ENCODE results near the gene IL17RB.

DNA sequence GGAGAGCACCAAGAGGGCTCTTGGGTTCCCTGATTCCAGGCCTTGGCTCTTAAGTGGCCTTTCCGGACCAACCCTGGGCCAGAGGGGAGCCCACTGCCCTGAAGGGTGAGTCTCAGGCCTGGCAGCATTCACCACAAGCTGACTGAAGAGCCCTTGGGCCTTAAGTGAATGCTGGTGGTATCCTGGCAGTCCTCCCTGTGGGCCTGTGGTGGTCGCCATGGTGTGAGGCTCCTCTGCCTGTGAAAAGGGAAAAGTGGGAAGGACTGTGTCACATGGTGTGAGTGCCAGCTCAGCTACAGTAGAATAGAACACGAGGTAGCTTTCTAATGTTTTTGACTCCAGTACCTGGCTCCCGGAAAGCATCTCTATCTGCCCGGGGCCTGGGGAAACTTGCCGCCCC, 15.4 kb upstream of the IL17RB start:
- TF ChIP-seq SIN3A (IDR thresholded peaks at IDR 0.05; ENCODE audit: borderline replicate concordance, insufficient read depth, low read length), result no peak
- no peak for TF ChIP-seq POLR2AphosphoS5 (IDR thresholded peaks at IDR 0.05; ENCODE audit: low read depth, low read length)

All from PFSK-1 (cell line).